ENCODE data around the gene SPINT2. TPM values are rescaled to one million over a fixed set of nuclear protein-coding genes. Genes with fewer than 3 reads are reported as not detected.

The SPINT2 gene
- total and polyA plus RNA-seq, 2 of the 13 experiments (the other 11 are each of a cell fraction or from before 2014, with no cell fraction given) = 0.31 to 0.77 TPM

GRCh38 chr19:38323291-38323690 lies 58.9 kb downstream of the SPINT2 start:
- ChIA-PET POLR2A (no interaction called here), CTCF (ENCODE audit: low intra/inter-chr PET ratio, low total read pairs) (interaction anchor here (0.6 kb wide), 1 partner anchor 54 kb away, joined by 3 read pairs; no protein-coding TSS in a partner anchor)
- H2AFZ ChIP-seq (ENCODE audit: low read length) = no peak overlapping the region
- peaks cover 8 to 50% of the 10 kb centered on the region in 2 experiments; a peak in 4 of 5 replicates for H3K27me3 ChIP-seq (ENCODE audit: control insufficient read depth in 1 of 2, insufficient read depth in 2 of 2, low read length in 2 of 2)
- H3K4me3 ChIP-seq (replicated peaks in 1 of 3; ENCODE audit: insufficient read depth in 1 of 3, low read depth in 2 of 3, low read length in 3 of 3) = no peak overlapping the region
- FAIRE-seq (no peak), ATAC-seq (no peak), DNase-seq (ENCODE audit: low spot score) (no peak)
- intact Hi-C loops (cut with micrococcal nuclease; ENCODE audit: unreplicated experiment) = loop anchor here (5.0 kb wide), 1 partner anchor 71 kb away; no protein-coding TSS in a partner anchor
- WGBS (ENCODE audit: low lambda C conversion rate) = 34% methylated on average over 7 of the region's 7 CpGs
- H3K4me2 ChIP-seq (ENCODE audit: low read depth, low read length) = no peak overlapping the region
- no peaks in the 10 kb centered on the region for H3K9me3 ChIP-seq (ENCODE audit: low read length)
- in situ Hi-C loops (cut with HindIII; ENCODE audit: extremely low pct_ligation_motif_present, low pct_unique_long_range_greater_than_20kb) = no loop called here
- H3K36me3 ChIP-seq (replicated peaks in 1 of 2; ENCODE audit: control insufficient read depth in 1 of 2, insufficient read depth in 2 of 2, low read length in 2 of 2) = no peaks in the 10 kb centered on the region
- BruUV-seq (replicated peaks) = no TSS peak
- H3K27ac ChIP-seq (ENCODE audit: extremely low read length, insufficient read depth, low read length) = no peak overlapping the region
- H3K4me1 ChIP-seq (ENCODE audit: insufficient read depth, low read length) = peaks cover 8% of the 10 kb centered on the region; the same call in 1 of the 2 replicates
- H3K9ac ChIP-seq (ENCODE audit: insufficient read depth, low read depth, low read length) = no peak overlapping the region
- H3K79me2 ChIP-seq (ENCODE audit: insufficient read depth, low read length) = no peaks in the 10 kb centered on the region
- H4K20me1 ChIP-seq (ENCODE audit: insufficient read depth, low read length) = no peaks in the 10 kb centered on the region
- TF ChIP-seq ZNF614 (CRISPR knock-in tag; IDR thresholded peaks at IDR 0.05; ENCODE audit: borderline replicate concordance) (no peak), ZBTB44 (CRISPR knock-in tag; IDR thresholded peaks at IDR 0.05) (no peak), HDAC2 (CRISPR knock-in tag; IDR thresholded peaks at IDR 0.05) (no peak), SIN3A (IDR thresholded peaks at IDR 0.05; ENCODE audit: borderline replicate concordance, low read depth, low read length) (no peak), GABPA (IDR thresholded peaks at IDR 0.05; ENCODE audit: low read depth, low read length) (no peak), GABPA (CRISPR knock-in tag; IDR thresholded peaks at IDR 0.05; ENCODE audit: low read depth) (no peak), ZBTB26 (CRISPR knock-in tag; IDR thresholded peaks at IDR 0.05; ENCODE audit: borderline replicate concordance) (no peak), ZNF350 (CRISPR knock-in tag; IDR thresholded peaks at IDR 0.05; ENCODE audit: borderline replicate concordance, low read depth) (no peak), ZNF468 (CRISPR knock-in tag; IDR thresholded peaks at IDR 0.05) (no peak), ZNF761 (CRISPR knock-in tag; conservative IDR thresholded peaks at IDR 0.05) (no peak), HNRNPH1 (optimal IDR thresholded peaks at IDR 0.05; ENCODE audit: low read depth, low read length) (no peak), FOSL2 (CRISPR knock-in tag; IDR thresholded peaks at IDR 0.05) (no peak), TRAFD1 (CRISPR knock-in tag; IDR thresholded peaks at IDR 0.05; ENCODE audit: borderline replicate concordance) (no peak), NCOA2 (CRISPR knock-in tag; IDR thresholded peaks at IDR 0.05) (no peak), CSRNP1 (CRISPR knock-in tag; IDR thresholded peaks at IDR 0.05) (no peak), ELF3 (CRISPR knock-in tag; IDR thresholded peaks at IDR 0.05) (no peak), HOXA9 (CRISPR knock-in tag; IDR thresholded peaks at IDR 0.05; ENCODE audit: borderline replicate concordance) (no peak)
